Naive thymus-derived CD8-positive, alpha-beta T cell (primary cell): ENCODE measurements around the gene TSPAN18. TPM values are rescaled to one million over a fixed set of nuclear protein-coding genes. Genes with fewer than 3 reads are reported as not detected.

Source experiments
- ATAC-seq, 2 donors: fragments of 150-1000 bp; cut with Tn5 transposase in 1 of 2; sonication (Bioruptor Pico), chemical (Tn5 transposase) in 1 of 2; 1 replicate in 1 of 2; 2 replicates in 1 of 2; pipeline ENCODE4 v1.10.0; 2021; ENCODE audit warnings: mild to moderate bottlenecking in 2 of 2, moderate library complexity in 2 of 2
- POLR2A ChIA-PET: fragments of 350-600 bp; sonication (Branson Sonifier 250); formaldehyde crosslinking; loops from one replicate; lab custom pipeline; 2021; ENCODE audit warnings: antibody characterized with exemption; lab: Charles Lee
- DNase-seq, 10 donors: peaks; one replicate each; pipeline versions ENCODE4 v3.0.0 to v3.0.0-alpha.2; 2020 to 2022
- H3K27ac Mint-ChIP-seq, 10 donors: one replicate each; pipeline ENCODE4 v1.8.0; 2020 to 2022; ENCODE audit warnings: mild to moderate bottlenecking in 10 of 10, mixed read lengths in 10 of 10, moderate library complexity in 4 of 10, inconsistent platforms in 1 of 10
- H3K27me3 Mint-ChIP-seq, 5 donors: one replicate each; pipeline ENCODE4 v1.8.0; 2021 to 2022; ENCODE audit warnings: mixed read lengths in 5 of 5
- H3K36me3 Mint-ChIP-seq, 3 donors: one replicate each; pipeline ENCODE4 v1.8.0; 2020 to 2022; ENCODE audit warnings: mixed read lengths in 3 of 3, mild to moderate bottlenecking in 2 of 3, inconsistent platforms in 1 of 3
- H3K4me1 Mint-ChIP-seq, 4 donors: one replicate each; pipeline ENCODE4 v1.8.0; 2021 to 2022; ENCODE audit warnings: mixed read lengths in 4 of 4
- H3K4me3 Mint-ChIP-seq, 10 donors: one replicate each; pipeline ENCODE4 v1.8.0; 2020 to 2022; ENCODE audit warnings: mild to moderate bottlenecking in 10 of 10, mixed read lengths in 10 of 10, moderate library complexity in 6 of 10, inconsistent platforms in 1 of 10
- H3K9me3 Mint-ChIP-seq, 9 donors: one replicate each; pipeline ENCODE4 v1.8.0; 2020 to 2022; ENCODE audit warnings: mixed read lengths in 9 of 9, mild to moderate bottlenecking in 3 of 9, inconsistent platforms in 1 of 9, moderate library complexity in 1 of 9
- polyA plus RNA-seq, 3 donors: library from polyadenylated mRNA; unstranded; fragments of 300-500 nt; fragmentation: Illumina TruSeq; gene quantifications; one replicate each; pipeline ENCODE4 v1.2.3, GENCODE V29; 2021
- total RNA-seq, 8 experiments: library from RNA in 2 of 8; stranded (reverse) in 2 of 8; gene quantifications; one replicate each; pipeline ENCODE4 v1.2.3 and lab custom pipeline; 2021 to 2026

Gene TSPAN18
- total and polyA plus RNA-seq, 5 experiments from 2014 or later = 0.73 to 5.5 (median 1.5) TPM

DNA sequence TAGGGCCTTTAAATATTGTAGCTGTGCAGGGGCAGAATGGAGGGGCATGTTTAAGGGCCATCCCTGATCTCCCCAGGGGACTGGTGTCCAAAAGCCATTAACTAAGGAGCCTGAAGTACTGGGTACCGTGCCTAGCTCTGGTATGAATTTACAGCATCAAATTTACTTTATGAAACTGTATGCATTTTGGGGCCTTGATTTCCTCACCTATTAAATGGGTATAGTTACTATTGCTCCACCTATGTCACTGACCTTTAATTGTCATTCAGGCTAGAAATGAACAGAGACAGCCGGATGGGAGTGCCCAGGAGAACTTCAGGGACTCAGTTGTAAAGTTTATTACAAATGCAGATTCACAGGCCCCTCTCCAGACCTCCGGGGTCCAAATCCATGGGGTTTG, 235.7 kb downstream of the TSPAN18 start:
- POLR2A ChIA-PET = no interaction called here
- no peak overlapping the region for H3K27ac Mint-ChIP-seq
- H3K4me3 Mint-ChIP-seq = no peak overlapping the region
- no peak for DNase-seq
- peaks cover 0 to 3% (median 0%) of the 10 kb centered on the region in 4 donors for H3K4me1 Mint-ChIP-seq
- no peaks in the 10 kb centered on the region for H3K27me3 Mint-ChIP-seq
- no peak for ATAC-seq
- H3K9me3 Mint-ChIP-seq = no peaks in the 10 kb centered on the region
- H3K36me3 Mint-ChIP-seq = no peaks in the 10 kb centered on the region

DNA sequence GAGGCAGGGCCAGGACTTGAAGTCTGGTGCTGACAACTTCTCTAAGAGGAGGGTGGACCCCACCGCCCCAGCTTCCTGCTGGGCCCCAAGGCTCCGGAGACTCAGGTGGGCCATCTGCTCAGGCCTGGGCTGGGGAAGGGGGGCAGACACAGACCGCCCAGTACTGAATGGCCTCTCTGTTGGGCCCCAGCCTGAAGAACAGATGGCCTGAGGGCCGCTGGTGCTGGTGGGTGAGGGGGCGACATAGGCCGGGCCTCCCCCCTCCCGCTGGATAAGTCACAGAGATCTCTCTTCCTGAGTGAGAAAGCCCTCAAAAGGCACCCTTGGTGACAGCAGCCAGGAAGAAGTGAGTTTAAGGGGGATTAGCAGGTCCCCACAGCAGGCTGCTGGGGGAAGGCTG, 236.4 kb downstream of the TSPAN18 start:
- POLR2A ChIA-PET = no interaction called here
- Mint-ChIP-seq H3K27ac (no peak overlapping the region), H3K4me3 (no peak overlapping the region), H3K36me3 (no peaks in the 10 kb centered on the region), H3K4me1 (peaks cover 0 to 3% (median 0%) of the 10 kb centered on the region in 4 donors), H3K27me3 (no peaks in the 10 kb centered on the region), H3K9me3 (no peaks in the 10 kb centered on the region)
- ATAC-seq = no peak
- DNase-seq = no peak

DNA sequence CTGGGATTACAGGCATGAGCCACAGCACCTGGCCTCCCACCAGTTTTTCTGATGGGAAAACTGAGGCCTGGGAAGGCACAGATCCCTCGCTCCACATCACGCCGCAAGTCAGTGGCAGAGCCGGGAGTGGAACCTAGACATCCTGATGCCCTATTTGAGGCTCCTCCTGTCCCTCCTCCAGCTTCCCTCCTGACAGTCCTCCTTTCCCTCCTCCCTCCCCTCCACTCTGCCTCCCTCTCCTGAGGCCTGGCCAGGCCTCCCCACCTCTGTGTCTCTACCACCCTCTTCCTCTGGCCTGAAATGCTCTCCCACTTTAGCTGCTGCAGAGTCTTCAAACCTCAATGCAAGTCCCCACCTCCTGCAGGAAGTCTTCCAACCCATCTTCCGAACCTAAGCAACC, 237.2 kb downstream of the TSPAN18 start:
- ATAC-seq (no peak), DNase-seq (no peak)
- H3K27ac Mint-ChIP-seq = peak overlapping the region in 1 of 10 donors; percentile 6
- H3K27me3 Mint-ChIP-seq = no peaks in the 10 kb centered on the region
- no peak overlapping the region for H3K4me3 Mint-ChIP-seq
- POLR2A ChIA-PET = no interaction called here
- no peaks in the 10 kb centered on the region for H3K36me3 Mint-ChIP-seq
- H3K9me3 Mint-ChIP-seq = no peaks in the 10 kb centered on the region
- peaks cover 0 to 3% (median 0%) of the 10 kb centered on the region in 4 donors for H3K4me1 Mint-ChIP-seq

DNA sequence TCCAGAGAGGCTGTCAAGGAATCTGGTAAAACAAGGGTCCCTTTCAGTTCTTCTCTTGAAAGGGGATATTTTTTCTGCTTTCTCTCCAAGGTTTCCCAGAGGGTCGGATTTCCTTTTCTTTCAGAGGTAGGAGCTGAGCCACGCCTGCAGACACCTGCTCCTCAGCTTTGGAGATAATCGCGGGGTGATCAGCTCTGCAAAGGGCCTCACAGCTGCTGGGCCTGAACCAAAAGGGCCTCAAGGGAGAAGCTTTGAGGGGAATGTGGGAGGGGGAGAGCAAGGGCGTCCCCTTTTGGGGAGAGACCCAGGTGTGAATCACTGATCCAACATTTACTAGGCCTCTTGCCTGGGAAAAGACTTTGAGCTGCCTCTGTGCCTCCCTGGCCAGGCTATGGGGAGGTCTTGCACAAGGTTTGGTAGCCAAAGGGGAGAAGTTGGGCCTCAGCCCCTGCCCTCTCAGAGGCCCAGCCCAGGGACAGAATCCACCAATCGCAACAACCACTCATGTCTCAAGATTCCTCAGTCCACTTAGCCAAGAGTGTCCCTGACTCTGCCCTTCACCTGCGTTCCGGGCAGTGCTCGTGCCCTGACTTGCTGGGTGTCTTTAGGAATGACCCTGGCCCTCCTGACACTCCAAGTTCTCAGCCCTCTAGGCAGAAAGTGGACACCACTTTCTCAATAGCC, 237.9 kb downstream of the TSPAN18 start:
- POLR2A ChIA-PET = no interaction called here
- Mint-ChIP-seq H3K27ac (no peak overlapping the region), H3K27me3 (no peaks in the 10 kb centered on the region), H3K4me3 (no peak overlapping the region), H3K9me3 (no peaks in the 10 kb centered on the region), H3K4me1 (peaks cover 0 to 3% (median 0%) of the 10 kb centered on the region in 4 donors), H3K36me3 (no peaks in the 10 kb centered on the region)
- no peak for ATAC-seq
- no peak for DNase-seq

DNA sequence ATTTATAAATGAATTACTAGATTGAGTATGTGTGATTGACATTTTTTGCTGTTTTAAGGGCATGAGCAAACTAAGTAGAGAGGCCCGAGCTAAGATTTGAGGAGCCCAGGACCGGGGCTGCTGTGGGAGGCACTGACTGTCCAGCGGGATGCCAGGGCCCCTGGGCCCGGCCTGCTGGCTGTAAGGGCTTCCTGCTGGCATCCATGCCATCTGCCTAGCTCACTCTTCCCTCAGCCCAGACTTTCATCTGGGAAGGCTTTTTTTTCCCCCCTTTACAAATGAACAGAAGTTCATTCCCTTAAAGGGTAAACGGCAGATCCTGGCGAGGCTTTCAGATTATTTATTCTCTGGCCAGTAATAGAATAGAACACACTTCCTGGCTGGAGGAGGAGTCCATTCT, 239.9 kb downstream of the TSPAN18 start:
- DNase-seq (no peak), ATAC-seq (no peak)
- Mint-ChIP-seq H3K27me3 (no peaks in the 10 kb centered on the region), H3K4me3 (no peak overlapping the region), H3K27ac (no peak overlapping the region), H3K4me1 (peaks cover 0 to 3% (median 0%) of the 10 kb centered on the region in 4 donors), H3K9me3 (no peaks in the 10 kb centered on the region), H3K36me3 (no peaks in the 10 kb centered on the region)
- POLR2A ChIA-PET = no interaction called here

DNA sequence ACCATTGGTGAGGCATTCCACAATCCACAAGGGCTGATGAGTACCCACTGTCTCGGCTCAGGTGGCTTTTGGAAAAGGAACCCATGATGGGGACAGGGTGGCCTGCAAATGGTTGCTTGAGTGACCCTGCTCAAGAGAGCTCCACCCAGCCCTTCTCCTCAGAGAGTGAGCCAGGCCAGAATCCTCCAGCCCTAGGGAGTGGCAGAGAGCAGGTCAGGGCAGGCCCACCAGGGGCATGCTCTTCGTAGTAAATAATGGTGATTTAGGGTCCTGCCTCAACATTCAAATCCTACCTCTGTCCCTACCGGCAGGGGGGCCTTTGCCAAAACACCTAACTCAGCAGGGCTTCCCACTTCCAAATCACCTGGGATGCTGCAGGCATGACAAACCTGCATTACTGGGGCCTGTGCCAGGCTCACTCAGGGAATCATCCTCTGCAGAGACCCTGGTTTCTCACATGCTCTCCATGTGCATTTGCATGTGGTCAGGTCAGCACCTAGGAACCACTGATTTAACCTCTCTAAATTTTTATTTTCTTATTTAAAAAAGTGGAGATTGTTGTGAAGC, 241.3 kb downstream of the TSPAN18 start:
- H3K27me3 Mint-ChIP-seq = no peaks in the 10 kb centered on the region
- H3K36me3 Mint-ChIP-seq = no peaks in the 10 kb centered on the region
- H3K27ac Mint-ChIP-seq = no peak overlapping the region
- no peak for ATAC-seq
- POLR2A ChIA-PET = no interaction called here
- no peak overlapping the region for H3K4me3 Mint-ChIP-seq
- no peak for DNase-seq
- peaks cover 0 to 3% (median 0%) of the 10 kb centered on the region in 4 donors for H3K4me1 Mint-ChIP-seq
- H3K9me3 Mint-ChIP-seq = no peaks in the 10 kb centered on the region

DNA sequence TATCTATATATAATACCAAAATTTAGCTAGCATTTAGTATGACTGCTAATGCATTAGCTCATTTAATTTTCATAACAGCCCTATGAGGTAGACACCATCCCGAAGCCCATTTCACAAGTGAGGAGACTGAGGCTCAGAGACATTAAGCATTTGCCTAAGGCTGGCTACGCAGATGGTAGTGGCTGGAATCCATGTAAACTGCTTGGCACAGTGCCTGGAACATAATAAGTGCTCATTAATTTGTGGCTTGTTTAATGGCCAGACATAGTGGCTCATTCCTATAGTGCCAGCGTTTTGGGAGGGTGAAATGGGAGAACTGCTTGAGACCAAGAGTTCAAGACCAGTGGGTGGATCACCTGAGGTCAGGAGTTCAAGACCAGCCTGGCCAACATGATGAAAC, 241.7 kb downstream of the TSPAN18 start:
- Mint-ChIP-seq H3K27me3 (no peaks in the 10 kb centered on the region), H3K4me3 (no peak overlapping the region), H3K9me3 (no peaks in the 10 kb centered on the region), H3K36me3 (no peaks in the 10 kb centered on the region), H3K4me1 (peaks cover 0 to 3% (median 0%) of the 10 kb centered on the region in 4 donors), H3K27ac (no peak overlapping the region)
- POLR2A ChIA-PET = no interaction called here
- DNase-seq = no peak
- ATAC-seq = no peak

DNA sequence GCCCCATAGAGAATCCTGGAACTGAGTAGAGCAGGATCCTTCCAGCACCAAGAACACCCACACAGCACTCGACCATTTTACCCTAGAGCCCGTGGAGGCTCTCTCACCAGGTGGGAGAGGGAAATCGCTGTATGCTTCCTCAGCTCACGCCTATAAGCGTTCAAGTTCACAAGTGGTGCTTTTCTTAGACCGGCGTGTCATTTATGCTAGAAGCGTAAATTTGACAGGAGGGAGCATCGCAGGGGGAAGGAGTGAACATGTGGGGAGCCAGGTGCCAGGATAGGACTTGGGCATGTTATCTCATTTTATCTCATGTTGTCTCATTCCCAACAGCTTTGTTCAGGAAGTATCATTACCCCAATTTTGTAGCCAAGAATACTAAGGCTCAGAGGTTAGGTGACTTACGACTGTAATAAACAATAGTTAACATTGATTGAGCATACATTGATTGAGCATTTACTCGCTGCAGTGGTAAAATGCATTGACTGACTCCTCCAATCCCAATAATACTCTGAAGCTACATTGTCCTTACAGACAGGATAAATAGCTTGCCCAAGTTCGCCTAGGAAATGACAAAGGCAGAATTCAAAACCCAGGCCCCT, 243.0 kb downstream of the TSPAN18 start:
- ATAC-seq (no peak), DNase-seq (no peak)
- Mint-ChIP-seq H3K4me3 (no peak overlapping the region), H3K36me3 (no peaks in the 10 kb centered on the region), H3K27me3 (no peaks in the 10 kb centered on the region), H3K4me1 (peaks cover 0 to 11% (median 2%) of the 10 kb centered on the region in 4 donors), H3K9me3 (no peaks in the 10 kb centered on the region), H3K27ac (no peak overlapping the region)
- POLR2A ChIA-PET = no interaction called here

DNA sequence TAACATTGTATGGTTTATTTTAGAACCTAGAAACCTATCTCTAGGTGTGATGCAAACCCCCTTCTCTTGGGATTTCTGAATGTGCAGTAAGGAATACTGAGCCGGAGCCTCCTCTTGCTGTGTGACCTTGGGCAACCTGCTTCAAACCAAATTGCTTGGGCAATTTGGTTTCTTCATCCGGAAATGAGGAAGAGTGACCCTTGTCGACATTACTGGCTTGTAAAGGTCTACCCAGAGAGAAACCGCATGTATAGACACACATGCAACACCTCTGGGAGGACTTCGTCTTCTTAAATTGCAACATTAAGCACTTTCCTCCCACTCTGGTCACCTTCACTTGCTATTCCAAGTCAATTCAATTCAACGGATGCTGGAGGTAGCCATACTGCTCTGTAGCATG, 243.5 kb downstream of the TSPAN18 start:
- H3K36me3 Mint-ChIP-seq = no peaks in the 10 kb centered on the region
- peaks cover 0 to 11% (median 2%) of the 10 kb centered on the region in 4 donors for H3K4me1 Mint-ChIP-seq
- H3K4me3 Mint-ChIP-seq = no peak overlapping the region
- H3K9me3 Mint-ChIP-seq = no peaks in the 10 kb centered on the region
- ATAC-seq = no peak
- H3K27me3 Mint-ChIP-seq = no peaks in the 10 kb centered on the region
- no peak for DNase-seq
- H3K27ac Mint-ChIP-seq = no peak overlapping the region
- POLR2A ChIA-PET = no interaction called here

DNA sequence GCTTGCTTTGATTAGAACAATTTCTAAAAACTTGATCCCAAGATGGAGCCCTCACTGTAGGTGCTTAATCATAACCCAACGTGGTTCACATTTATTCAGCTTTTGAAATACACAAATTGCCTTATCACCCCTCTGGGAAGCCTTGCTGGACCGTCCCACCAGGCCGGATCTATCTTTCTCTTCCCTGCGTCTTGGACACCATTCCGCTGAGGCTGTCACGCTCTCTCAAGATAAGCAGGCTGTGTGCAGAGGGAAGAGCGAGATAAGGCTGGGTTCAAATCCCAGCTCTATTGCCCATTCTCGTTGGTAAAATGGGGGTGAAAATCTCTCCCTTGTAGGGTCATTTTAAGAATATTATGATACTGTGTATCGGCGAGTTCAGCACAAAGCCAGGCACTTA, 244.4 kb downstream of the TSPAN18 start:
- no peak for DNase-seq
- ATAC-seq = no peak
- H3K4me3 Mint-ChIP-seq = no peak overlapping the region
- H3K36me3 Mint-ChIP-seq = no peaks in the 10 kb centered on the region
- H3K4me1 Mint-ChIP-seq = peaks cover 0 to 11% (median 2%) of the 10 kb centered on the region in 4 donors
- POLR2A ChIA-PET = no interaction called here
- H3K27me3 Mint-ChIP-seq = no peaks in the 10 kb centered on the region
- H3K27ac Mint-ChIP-seq = no peak overlapping the region
- H3K9me3 Mint-ChIP-seq = no peaks in the 10 kb centered on the region

DNA sequence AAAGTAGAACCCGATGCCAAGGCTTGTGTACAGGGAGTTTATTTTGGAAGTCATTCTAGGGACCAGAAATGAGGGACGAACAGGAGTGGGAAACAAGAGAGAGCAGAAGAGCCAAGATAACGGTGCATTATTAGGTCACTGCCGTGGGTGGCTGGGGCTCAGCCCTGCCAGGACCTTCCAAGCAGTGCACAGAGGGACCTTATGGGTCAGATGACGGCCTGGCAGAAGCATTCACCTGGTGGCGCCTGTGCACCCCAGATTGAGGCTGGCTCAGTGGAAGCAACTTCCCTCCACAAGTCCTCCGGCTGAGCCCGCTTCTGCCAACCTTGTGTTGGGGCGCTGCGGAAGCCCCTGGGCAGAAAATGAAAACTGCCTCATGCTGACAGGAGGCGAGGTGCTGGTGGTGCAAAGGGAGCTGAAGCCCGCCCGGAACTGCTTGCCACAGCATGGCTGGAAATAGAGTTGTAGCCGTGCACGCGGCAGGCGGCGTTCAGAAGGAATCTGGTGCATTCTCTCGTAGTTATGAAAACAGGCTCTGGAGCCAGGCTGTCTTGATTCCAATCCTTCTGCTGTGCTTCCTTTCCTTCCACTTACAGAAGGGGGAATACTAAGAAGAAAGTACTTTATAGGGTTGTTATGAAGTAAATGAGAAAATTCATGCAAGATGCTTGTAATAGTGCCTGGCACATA, 246.1 kb downstream of the TSPAN18 start:
- peak overlapping the region in 2 of 10 donors; percentile 56 to 67 for H3K27ac Mint-ChIP-seq

DNA sequence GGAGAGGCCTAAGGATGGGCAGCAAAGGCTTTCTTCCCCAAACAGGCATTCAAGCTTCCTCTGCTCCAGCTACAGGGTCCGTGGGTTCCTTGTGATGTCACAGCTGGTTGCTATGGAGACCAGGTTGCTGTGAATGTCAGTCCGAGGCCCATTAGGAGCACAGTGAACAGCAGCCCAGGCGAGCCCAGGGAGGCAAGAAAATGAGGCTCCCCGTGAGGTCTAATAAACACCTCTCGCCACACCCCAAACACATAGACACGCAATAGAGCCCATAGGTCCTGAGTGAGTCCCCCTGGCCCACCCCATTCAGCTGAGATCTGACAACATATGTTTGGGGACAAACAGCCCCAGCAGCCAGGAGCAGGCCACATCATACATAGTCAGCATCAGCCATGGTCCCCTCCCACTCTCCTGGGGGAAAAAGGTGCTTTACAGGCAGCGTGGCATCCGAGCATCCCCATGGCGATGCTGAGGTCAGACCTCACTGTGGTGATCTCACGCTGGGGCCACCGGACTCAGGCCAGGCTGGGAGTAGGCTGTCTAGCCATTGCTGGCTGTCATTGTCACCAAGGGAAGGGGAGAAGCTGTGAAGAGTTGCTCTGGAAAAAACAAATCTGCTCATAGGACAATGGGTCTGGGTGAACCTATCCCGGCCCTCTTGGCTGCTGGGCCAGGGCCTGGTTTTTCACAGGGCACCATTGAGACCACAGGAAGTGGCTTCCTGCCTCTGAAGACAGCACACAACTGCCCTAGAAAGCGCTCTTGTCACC, 247.1 kb downstream of the TSPAN18 start:
- Mint-ChIP-seq H3K4me1 (peaks cover 0 to 15% (median 3%) of the 10 kb centered on the region in 4 donors), H3K9me3 (no peaks in the 10 kb centered on the region), H3K27ac (peak overlapping the region in 2 of 10 donors; percentile 28 to 65), H3K36me3 (no peaks in the 10 kb centered on the region), H3K27me3 (peaks cover 0 to 3% (median 0%) of the 10 kb centered on the region in 5 donors), H3K4me3 (no peak overlapping the region)
- POLR2A ChIA-PET = no interaction called here
- no peak for ATAC-seq
- DNase-seq = peak in 1 of 10 donors; percentile 52

More for the DNA sequence above, 246.1 kb downstream of the TSPAN18 start:
- H3K36me3 Mint-ChIP-seq = no peaks in the 10 kb centered on the region
- H3K27me3 Mint-ChIP-seq = peaks cover 0 to 3% (median 0%) of the 10 kb centered on the region in 5 donors
- ATAC-seq (no peak), DNase-seq (peak in 1 of 10 donors; percentile 37)
- POLR2A ChIA-PET = interaction anchor here (0.5 kb wide), 1 partner anchor 291 kb away, joined by 3 read pairs; no protein-coding TSS in a partner anchor
- H3K4me1 Mint-ChIP-seq = peaks cover 0 to 15% (median 3%) of the 10 kb centered on the region in 4 donors
- H3K9me3 Mint-ChIP-seq = no peaks in the 10 kb centered on the region
- H3K4me3 Mint-ChIP-seq = no peak overlapping the region
